H1 (cell line): ENCODE results near the gene ATAT1. TPM values are rescaled to one million over a fixed set of nuclear protein-coding genes. Genes with fewer than 3 reads are reported as not detected.

ENCODE experiments used
- CTCF ChIA-PET: fragments of 300-600 bp; sonication (Branson Sonifier 250); formaldehyde crosslinking; loops from one replicate; lab custom pipeline; 2021; ENCODE audit not compliant: partially characterized antibody; lab: Charles Lee
- POLR2A ChIA-PET: fragments of 300-600 bp; sonication (Branson Sonifier 250); formaldehyde crosslinking; loops from one replicate; lab custom pipeline; 2021; ENCODE audit warnings: inconsistent platforms; ENCODE audit not compliant: partially characterized antibody; lab: Charles Lee
- DNase-seq, 2 experiments: peaks; one replicate each; pipeline versions ENCODE4 v3.0.0 to v3.0.0-alpha.2; 2010 to 2022; ENCODE audit warnings: low spot score in 2 of 2, low read depth in 1 of 2, mixed read lengths in 1 of 2
- FAIRE-seq: peaks from 2 replicates; lab custom pipeline; 2011; peaks lifted over from hg19 to GRCh38; lab: Jason Lieb, UNC
- H2AFZ ChIP-seq: 2 replicates; pipeline ENCODE4 v1.8.1; 2012; ENCODE audit warnings: low read length, inconsistent platforms
- H2AK5ac ChIP-seq: 2 replicates; pipeline ENCODE4 v1.6.1; 2013; ENCODE audit warnings: low read depth, low read length
- H2BK120ac ChIP-seq: replicated peaks from 2 replicates; pipeline ENCODE3; 2013; ENCODE audit warnings: low read depth, low read length, inconsistent platforms
- H2BK12ac ChIP-seq: 2 replicates; pipeline ENCODE4 v1.6.1; 2013; ENCODE audit warnings: low read depth, low read length
- H2BK15ac ChIP-seq: 2 replicates; pipeline ENCODE4 v1.6.1; 2013; ENCODE audit warnings: low read length
- H2BK20ac ChIP-seq: 2 replicates; pipeline ENCODE4 v1.6.1; 2013; ENCODE audit warnings: low read length
- H2BK5ac ChIP-seq: 2 replicates; pipeline ENCODE4 v1.6.1; 2013; ENCODE audit warnings: low read depth, low read length
- H3K14ac ChIP-seq: 2 replicates; pipeline ENCODE4 v1.6.1; 2013; ENCODE audit warnings: inconsistent platforms; ENCODE audit not compliant: insufficient read length
- H3K18ac ChIP-seq: 2 replicates; pipeline ENCODE4 v1.6.1; 2013; ENCODE audit warnings: low read length; ENCODE audit errors: extremely low read depth
- H3K23ac ChIP-seq: 2 replicates; pipeline ENCODE4 v1.6.1; 2013; ENCODE audit warnings: inconsistent platforms; ENCODE audit not compliant: insufficient read length
- H3K23me2 ChIP-seq: 2 replicates; pipeline ENCODE4 v1.6.1; 2013; ENCODE audit warnings: low read depth, low read length
- H3K27ac ChIP-seq: 2 replicates; pipeline ENCODE4 v1.6.1; 2011; ENCODE audit warnings: low read depth, low read length, inconsistent platforms
- H3K27me3 ChIP-seq, 4 experiments: replicated peaks in 1 of 4; 1 replicate in 1 of 4; 2 replicates in 3 of 4; pipeline versions ENCODE4 v1.6.1 to v1.8.1; 2011 to 2013; ENCODE audit warnings: low read length in 3 of 4, mild to moderate bottlenecking in 3 of 4, inconsistent platforms in 2 of 4, mixed read lengths in 2 of 4, moderate library complexity in 1 of 4; ENCODE audit not compliant: control insufficient read depth in 3 of 4, insufficient read depth in 3 of 4; ENCODE audit errors: extremely low read depth in 1 of 4
- H3K36me3 ChIP-seq, 4 experiments: 2 replicates each; pipeline versions ENCODE4 v1.6.1 to v1.8.1; 2011 to 2013; ENCODE audit warnings: mild to moderate bottlenecking in 4 of 4, low read length in 3 of 4, moderate library complexity in 2 of 4, control low read depth in 1 of 4, inconsistent platforms in 1 of 4; ENCODE audit not compliant: insufficient read depth in 4 of 4, control insufficient read depth in 2 of 4
- H3K4ac ChIP-seq: replicated peaks from 2 replicates; pipeline ENCODE3; 2013; ENCODE audit warnings: low read length, low read depth, mixed read lengths, inconsistent platforms; ENCODE audit not compliant: insufficient read length
- H3K4me1 ChIP-seq, 4 experiments: replicated peaks in 1 of 4; 1 replicate in 1 of 4; 2 replicates in 3 of 4; pipeline versions ENCODE4 v1.6.1 to v1.8.1; 2011 to 2013; ENCODE audit warnings: low read length in 3 of 4, inconsistent platforms in 2 of 4, mixed read lengths in 1 of 4; ENCODE audit not compliant: insufficient read depth in 4 of 4, control insufficient read depth in 3 of 4
- H3K4me2 ChIP-seq, 2 experiments: 2 replicates each; pipeline versions ENCODE4 v1.6.1 to v1.8.1; 2011 to 2013; ENCODE audit warnings: low read depth in 2 of 2, low read length in 2 of 2, control low read depth in 1 of 2, inconsistent platforms in 1 of 2, mild to moderate bottlenecking in 1 of 2; ENCODE audit not compliant: insufficient read depth in 1 of 2
- H3K4me3 ChIP-seq, 4 experiments: fragments of 200-600, 300-600 bp in 1 of 4; sonication (generic), shearing (Covaris generic), sonication (Bioruptor Twin) in 1 of 4; 2 replicates each; pipeline versions ENCODE4 v1.5.1 to v1.8.1; 2011 to 2016; ENCODE audit warnings: low read length in 4 of 4, low read depth in 3 of 4, control low read depth in 2 of 4, inconsistent platforms in 2 of 4, mild to moderate bottlenecking in 2 of 4, mixed read lengths in 1 of 4, moderate library complexity in 1 of 4; ENCODE audit not compliant: insufficient read depth in 2 of 4; ENCODE audit errors: extremely low read depth in 1 of 4
- H3K56ac ChIP-seq: replicated peaks from 2 replicates; pipeline ENCODE3; 2013; ENCODE audit warnings: low read depth, mild to moderate bottlenecking, mixed read lengths, low read length, inconsistent platforms; ENCODE audit not compliant: insufficient read length
- H3K79me1 ChIP-seq: 2 replicates; pipeline ENCODE4 v1.6.1; 2013; ENCODE audit warnings: low read depth, low read length, control low read depth
- H3K79me2 ChIP-seq, 2 experiments: 2 replicates each; pipeline versions ENCODE4 v1.6.1 to v1.8.1; 2012 to 2013; ENCODE audit warnings: low read length in 2 of 2, mild to moderate bottlenecking in 2 of 2, inconsistent platforms in 1 of 2; ENCODE audit not compliant: insufficient read depth in 2 of 2, control insufficient read depth in 1 of 2
- H3K9ac ChIP-seq, 4 experiments: replicated peaks in 1 of 4; 1 replicate in 1 of 4; 2 replicates in 3 of 4; pipeline versions ENCODE4 v1.6.1 to v1.8.1; 2011 to 2013; ENCODE audit warnings: low read depth in 3 of 4, low read length in 3 of 4, control low read depth in 2 of 4, mild to moderate bottlenecking in 2 of 4, moderate library complexity in 2 of 4, inconsistent platforms in 1 of 4; ENCODE audit errors: extremely low read depth in 1 of 4
- H3K9me3 ChIP-seq, 2 experiments: 2 replicates each; pipeline versions ENCODE4 v1.6.1 to v1.8.1; 2012 to 2013; ENCODE audit warnings: mild to moderate bottlenecking in 2 of 2, moderate library complexity in 2 of 2, control low read depth in 1 of 2, inconsistent platforms in 1 of 2, low read depth in 1 of 2, low read length in 1 of 2, mixed read lengths in 1 of 2; ENCODE audit not compliant: insufficient read depth in 2 of 2
- H4K20me1 ChIP-seq, 2 experiments: replicated peaks in 1 of 2; 2 replicates each; pipeline versions ENCODE3 to v1.8.1; 2011 to 2013; ENCODE audit warnings: inconsistent platforms in 2 of 2, low read length in 2 of 2, mild to moderate bottlenecking in 1 of 2; ENCODE audit not compliant: insufficient read depth in 2 of 2, control insufficient read depth in 1 of 2
- H4K5ac ChIP-seq: 2 replicates; pipeline ENCODE4 v1.6.1; 2013; ENCODE audit warnings: low read length, low read depth, mixed read lengths, inconsistent platforms; ENCODE audit not compliant: insufficient read length
- H4K8ac ChIP-seq: 2 replicates; pipeline ENCODE4 v1.8.0; 2013; ENCODE audit warnings: mild to moderate bottlenecking, moderate library complexity, low read length, inconsistent platforms; ENCODE audit not compliant: insufficient read depth; ENCODE audit errors: extremely low read depth
- H4K91ac ChIP-seq: replicated peaks from 2 replicates; pipeline ENCODE3; 2013; ENCODE audit warnings: low read length, mixed read lengths, inconsistent platforms; ENCODE audit not compliant: insufficient read length
- JUND ChIP-seq: IDR thresholded peaks from 2 replicates; pipeline ENCODE4 v1.6.1; 2011; ENCODE audit warnings: mild to moderate bottlenecking, improper control_type of control experiment, low read length
- MAX ChIP-seq: IDR thresholded peaks from 2 replicates; pipeline ENCODE4 v1.6.1; 2012; ENCODE audit warnings: inconsistent platforms
- PHF8 ChIP-seq: fragments of 200-600 bp; sonication (generic); conservative IDR thresholded peaks from 2 replicates; pipeline ENCODE4 v1.7.1; 2012; ENCODE audit warnings: low read depth, mild to moderate bottlenecking, inconsistent platforms, low read length, moderate library complexity
- POLR2AphosphoS5 ChIP-seq: IDR thresholded peaks from 2 replicates; pipeline ENCODE4 v1.6.1; 2011; ENCODE audit warnings: low read depth, low read length
- SIX5 ChIP-seq: IDR thresholded peaks from 2 replicates; pipeline ENCODE4 v1.6.1; 2011; ENCODE audit warnings: mild to moderate bottlenecking, low read depth, low read length
- SRF ChIP-seq: IDR thresholded peaks from 2 replicates; pipeline ENCODE4 v1.6.1; 2011; ENCODE audit warnings: mild to moderate bottlenecking, low read depth, low read length, moderate library complexity
- TAF1 ChIP-seq: IDR thresholded peaks from 2 replicates; pipeline ENCODE4 v1.6.1; 2011; ENCODE audit warnings: mild to moderate bottlenecking, low read depth, low read length
- TAF7 ChIP-seq: optimal IDR thresholded peaks from 2 replicates; pipeline ENCODE3; 2011; ENCODE audit warnings: low read depth, mild to moderate bottlenecking, inconsistent platforms, low read length, moderate library complexity, borderline replicate concordance
- whole genome bisulfite sequencing, 2 experiments: shearing (Covaris generic) in 1 of 2; methylation state at CpG; one replicate each; pipeline versions ENCODE4 v1.1.6 to v1.1.7; 2013 to 2015; ENCODE audit warnings: low lambda C conversion rate in 2 of 2, mixed read lengths in 2 of 2, inconsistent platforms in 1 of 2, low coverage in 1 of 2, missing lambda C conversion rate in 1 of 2; ENCODE audit not compliant: insufficient replicate concordance in 2 of 2, insufficient coverage in 1 of 2, insufficient read length in 1 of 2; ENCODE audit errors: extremely low coverage in 1 of 2, missing lambda C conversion rate in 1 of 2; 5-methylcytosine and 5-hydroxymethylcytosine counted together
- polyA plus RNA-seq, 7 experiments: library from polyadenylated mRNA; depleted of rRNA in 3 of 7; stranded (reverse) in 5 of 7; unstranded in 2 of 7; fragments of >200 nt in 5 of 7; fragments of 200-250 nt in 2 of 7; gene quantifications; 1 replicate in 5 of 7; 2 replicates in 1 of 7; 4 replicates in 1 of 7; pipeline versions ENCODE4 v1.2.1 to v1.2.3, GENCODE V29; 2011 to 2013; ENCODE audit warnings: missing spikeins in 2 of 7, mixed read lengths in 2 of 7
- total RNA-seq: library from RNA; stranded (reverse); fragmentation: NEBNext Ultra II Directional; extraction: Animal tissue kit (Norgen Biotek cat#: 25700); gene quantifications from 2 replicates; pipeline ENCODE4 v1.2.1, GENCODE V29; 2021

Gene ATAT1
- total and polyA plus RNA-seq, 2 of the 8 experiments (the other 6 are each of a cell fraction or from before 2014, with no cell fraction given), result 14.4 to 14.6 TPM

- H3K79me1 ChIP-seq, result peaks cover 4% of the 10 kb centered on the region; the same call in 1 of the 2 replicates
- no peak overlapping the region for H3K23ac ChIP-seq
- WGBS, 2 experiments, result 51% methylated on average over 11 of the region's 11 CpGs; no CpG with 5 or more reads in 1 of the 2 experiments
- 0 out of 2 replicates have a peak overlapping the region, but pooled peaks have one; percentile 42 for H3K27ac ChIP-seq
- peak overlapping the region; percentile 42; the same call in 1 of the 2 replicates for H2AK5ac ChIP-seq
- no peaks in the 10 kb centered on the region; a peak in 1 of 8 replicates for H3K36me3 ChIP-seq
- H2BK120ac ChIP-seq, result no peak overlapping the region
- H4K5ac ChIP-seq, result no peak overlapping the region
- H2BK12ac ChIP-seq, result no peak overlapping the region; the same call in 1 of the 2 replicates
- H3K18ac ChIP-seq, result peak overlapping the region; percentile 48
- 0 out of 2 replicates have a peak overlapping the region, but pooled peaks have one; percentile 40 for H2BK15ac ChIP-seq
- no peak overlapping the region for H2AFZ ChIP-seq
- DNase-seq, result no peak
- H3K79me2 ChIP-seq, result peaks cover 0 to 18% of the 10 kb centered on the region in 2 experiments; a peak in 3 of 4 replicates
- peaks cover 10% of the 10 kb centered on the region for H3K23me2 ChIP-seq
- H4K8ac ChIP-seq, result no peak overlapping the region
- no peak overlapping the region for H3K14ac ChIP-seq
- no peak for FAIRE-seq
- peak overlapping the region in 2 of 4 experiments; percentile 10 to 44; a peak in 5 of 8 replicates for H3K4me3 ChIP-seq
- TF ChIP-seq PHF8, result no peak
- TF ChIP-seq TAF7, result no peak
- TF ChIP-seq TAF1, result peak; percentile 24; the same call in 1 of the 2 replicates
- no peak for TF ChIP-seq MAX
- TF ChIP-seq SIX5, result no peak
- peak; percentile 79 for TF ChIP-seq JUND
- TF ChIP-seq POLR2AphosphoS5, result no peak
- peak; percentile 70 for TF ChIP-seq SRF
- H3K9me3 ChIP-seq, result no peaks in the 10 kb centered on the region
- peak overlapping the region; percentile 63; the same call in 1 of the 2 replicates for H2BK5ac ChIP-seq
- ChIA-PET CTCF (interaction anchor here (0.6 to 11.0 kb wide), 7 partner anchors 9 to 141 kb away, joined by 3 to 147 read pairs (median 6); partner anchors contain the start of genes DHX16, FLOT1, MDC1 and NRM), POLR2A (interaction anchor here (0.5 to 18.7 kb wide), 9 partner anchors 11 to 141 kb away, joined by 3 to 388 read pairs (median 4); partner anchors contain the start of genes MDC1 and TUBB)
- peak overlapping the region; percentile 61; the same call in 1 of the 2 replicates for H2BK20ac ChIP-seq
- H3K9ac ChIP-seq, result peak overlapping the region in 2 of 4 experiments; percentile 4 to 6; a peak in 1 of 7 replicates
- H4K20me1 ChIP-seq, result peaks cover 3 to 9% of the 10 kb centered on the region in 2 experiments
- H3K4me1 ChIP-seq, result peaks cover 7 to 32% (median 21%) of the 10 kb centered on the region in 4 experiments
- H3K27me3 ChIP-seq, result no peaks in the 10 kb centered on the region
- H3K4ac ChIP-seq, result peak overlapping the region; percentile 33
- no peak overlapping the region for H3K56ac ChIP-seq
- peak overlapping the region; percentile 76 for H4K91ac ChIP-seq
- H3K4me2 ChIP-seq, result peak overlapping the region; percentile 53 to 96
Observed at GRCh38 chr6:30682143-30683117, 55.8 kb downstream of the ATAT1 start.
